A549 treated with AZD2906 at 1 μM for 4 hours (cell line): ENCODE data around the gene WDR20. TPM values are rescaled to one million over a fixed set of nuclear protein-coding genes. Genes with fewer than 3 reads are reported as not detected.

Source experiments
- total RNA-seq: library from RNA; stranded (reverse); fragments of 200-300 nt; extraction: Qiagen RNA extraction; gene quantifications from 5 replicates; pipeline ENCODE4 v1.2.3, GENCODE V29; 2022

WDR20 gene
- 20.4 to 23.7 TPM (median 21.8 TPM) in 5 replicates for total RNA-seq

DNA sequence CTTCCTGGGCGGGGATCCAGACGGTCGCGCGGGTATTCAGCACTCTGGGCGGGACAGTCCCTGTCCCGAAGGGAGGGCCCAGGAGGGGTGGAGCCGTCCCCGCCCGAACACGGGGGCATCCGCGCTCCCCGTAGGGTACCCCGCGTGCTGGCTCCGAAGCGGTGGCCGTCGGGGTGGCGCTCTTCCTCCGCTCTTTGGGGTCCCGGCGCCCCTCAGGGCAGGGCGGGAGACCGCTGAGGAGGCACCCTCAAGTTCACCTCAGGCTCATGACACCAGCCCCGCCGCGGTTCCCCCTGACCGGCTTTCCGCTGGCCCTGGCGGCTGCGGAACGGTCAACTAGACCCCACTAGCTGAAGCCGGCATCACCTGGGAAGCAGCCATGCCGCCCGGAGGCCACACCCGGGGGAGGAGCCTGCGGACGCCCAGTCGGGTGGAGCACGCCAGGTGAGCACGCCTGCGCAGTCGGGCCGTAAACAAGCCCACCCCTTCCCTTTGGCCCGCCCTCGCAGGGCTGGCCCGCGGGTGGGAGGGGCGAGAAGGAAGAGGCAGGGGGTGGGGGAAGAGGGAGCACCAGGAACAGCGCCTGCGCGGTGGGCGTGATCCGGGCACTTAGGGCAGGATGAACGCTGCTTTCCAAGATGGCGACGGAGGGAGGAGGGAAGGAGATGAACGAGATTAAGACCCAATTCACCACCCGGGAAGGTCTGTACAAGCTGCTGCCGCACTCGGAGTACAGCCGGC is at the start of gene WDR20:
WDR20 (plus strand) TSS at position 612 of the 741 bp plus-strand sequence; CDS start at position 639, 27 bp downstream.

Other genes starting within 250 kb of the WDR20 start
- gene DYNC1H1, start 175.3 kb upstream of the WDR20 start, total RNA-seq: 180 to 210 TPM (median 188 TPM) in 5 replicates
- 583 to 1,000 TPM (median 663 TPM) in 5 replicates for gene HSP90AA1, start 52.9 kb upstream of the WDR20 start, total RNA-seq
- gene MOK, start 165.3 kb downstream of the WDR20 start, total RNA-seq: 17.2 to 23.2 TPM (median 18.1 TPM) in 5 replicates
- gene ZNF839, start 179.8 kb downstream of the WDR20 start, total RNA-seq: 5.6 to 6.5 TPM (median 5.9 TPM) in 5 replicates
- gene CINP, start 223.0 kb downstream of the WDR20 start, total RNA-seq: 52.7 to 61.5 TPM (median 52.9 TPM) in 5 replicates
- gene TECPR2, start 223.0 kb downstream of the WDR20 start, total RNA-seq: 5.7 to 8.2 TPM (median 6.9 TPM) in 5 replicates